ACHN (cell line): Measurements from ENCODE around the gene RAB11FIP5.
"Not testable (repeated sequence)": the region's sequence is repeated elsewhere in the genome, so short reads cannot be mapped to it uniquely, and the experiment has no call there.

Experiments
- DNase-seq: peaks from one replicate; pipeline ENCODE4 v3.0.0-alpha.2; 2015
- in situ Hi-C: cut with HindIII; loops from 2 replicates; pipeline ENCODE4 v1.10.0; 2017; ENCODE audit warnings: low sequenced_read_pairs, low pct_ligation_motif_present, low pct_unique_long_range_greater_than_20kb

Gene RAB11FIP5

GRCh38 chr2:73074110-73075069, 38.4 kb downstream of the RAB11FIP5 start:
- in situ Hi-C loops, result no loop called here
- DNase-seq, result no peak

DNA sequence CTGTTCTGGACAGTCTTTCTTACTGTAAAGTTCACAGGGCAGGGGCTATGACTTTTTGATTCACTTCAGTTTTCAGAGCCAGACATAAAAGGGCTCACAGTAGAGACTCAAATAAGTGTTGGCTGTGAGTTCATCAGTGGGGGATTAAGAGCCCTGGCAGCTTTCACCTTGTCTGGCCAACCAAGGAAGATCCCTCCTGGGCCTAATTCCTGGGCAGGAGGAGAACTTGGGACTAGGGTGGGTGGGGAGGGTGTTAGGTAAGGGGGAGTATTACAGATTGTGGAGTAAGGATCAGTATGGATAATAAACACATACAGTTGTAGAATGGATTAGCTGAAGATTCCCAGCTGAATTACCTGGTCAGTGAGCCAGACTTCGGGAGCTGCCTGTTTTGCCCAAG, 40.3 kb downstream of the RAB11FIP5 start:
- in situ Hi-C loops, result no loop called here
- no peak for DNase-seq

GRCh38 chr2:73072129-73072395, 40.7 kb downstream of the RAB11FIP5 start:
- no peak for DNase-seq

DNA sequence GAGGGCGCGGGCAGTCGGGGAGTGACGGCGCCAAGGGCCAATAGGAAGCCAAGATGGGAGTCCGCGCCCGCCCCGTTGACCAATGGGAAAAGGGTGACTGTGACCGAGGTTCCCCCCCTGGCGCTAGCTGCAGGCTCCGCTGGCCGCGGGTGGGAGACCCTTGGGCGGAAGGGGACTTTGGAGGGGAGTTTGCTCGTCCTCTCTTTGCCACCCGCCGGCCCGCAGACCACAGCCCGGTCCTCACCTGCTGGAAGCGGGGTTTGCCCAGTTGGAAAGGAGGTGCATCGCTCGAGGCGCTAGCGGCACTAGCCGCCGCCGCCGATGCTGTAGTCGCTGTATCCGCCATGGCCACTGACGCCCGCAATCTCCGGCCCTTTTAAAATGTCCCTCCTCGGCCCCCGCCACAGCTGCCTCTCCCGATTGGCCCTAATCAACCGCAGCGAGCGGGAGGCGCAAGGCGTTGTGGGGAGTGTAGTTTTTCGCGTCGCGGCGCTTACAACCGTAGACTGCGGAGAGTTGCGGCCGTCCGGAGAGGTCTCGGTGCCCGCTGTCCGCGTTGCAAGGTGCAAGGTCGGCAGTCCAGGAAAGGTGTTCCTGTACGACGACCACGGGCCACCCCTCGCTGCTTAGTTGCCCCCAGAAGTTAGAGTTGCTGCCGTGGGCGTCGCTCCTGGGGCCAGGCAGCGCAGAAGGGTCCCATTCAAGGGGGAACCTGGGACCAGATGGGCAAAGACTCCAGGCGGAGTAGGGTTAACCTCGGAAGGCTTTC, 41.2 kb downstream of the RAB11FIP5 start, which contains the start of gene SFXN5:
TSS of gene SFXN5 (minus strand) at position 353 of the 769 bp plus-strand sequence. CDS start at position 346, 7 bp downstream.
- in situ Hi-C loops, result no loop called here

More at GRCh38 chr2:73072129-73072395, 40.7 kb downstream of the RAB11FIP5 start:
- in situ Hi-C loops, result no loop called here

DNA sequence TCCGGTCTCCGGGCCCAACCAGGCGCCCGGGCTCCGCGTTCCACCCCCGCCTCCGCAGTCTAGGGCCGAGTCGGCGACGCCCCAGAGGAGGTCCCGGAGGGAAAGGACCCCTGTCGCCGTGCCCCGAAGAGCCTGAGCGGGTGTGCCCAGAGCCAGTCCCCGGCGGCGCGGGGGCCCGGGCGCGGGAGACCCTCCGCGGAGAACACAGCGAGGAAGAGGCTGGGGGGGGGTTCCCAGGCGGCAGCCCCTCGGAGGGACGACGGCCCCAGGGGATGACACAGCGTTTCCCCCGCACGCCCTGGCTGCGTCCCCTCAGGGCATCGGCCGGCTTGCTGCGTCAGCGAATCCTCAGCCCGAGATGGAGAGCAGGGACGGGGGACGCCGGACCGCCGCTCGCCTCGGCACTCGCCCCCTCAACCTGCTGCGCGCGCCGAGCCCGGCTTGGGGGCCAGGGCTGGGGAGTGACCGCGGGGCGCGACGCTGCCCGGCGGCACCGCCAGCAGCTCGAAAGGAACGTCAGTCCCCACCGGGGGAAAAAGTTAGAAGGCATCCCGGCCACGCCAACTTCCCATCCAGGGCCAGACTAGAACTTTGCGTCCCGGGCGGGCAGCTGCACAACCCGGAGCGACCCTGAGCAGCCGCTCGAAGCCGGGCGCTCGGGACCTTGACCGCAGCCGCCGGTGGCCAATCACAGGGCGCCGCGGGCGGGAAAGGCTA, 41.9 kb downstream of the RAB11FIP5 start:
- in situ Hi-C loops, result no loop called here
- no peak for DNase-seq

More for the DNA sequence above, 41.2 kb downstream of the RAB11FIP5 start, which contains the start of gene SFXN5:
- peak; percentile 97 for DNase-seq

GRCh38 chr2:73069855-73070642, 42.7 kb downstream of the RAB11FIP5 start:
- DNase-seq, result peak; percentile 20
- in situ Hi-C loops, result no loop called here

GRCh38 chr2:73069041-73069854, 43.5 kb downstream of the RAB11FIP5 start:
- in situ Hi-C loops, result no loop called here
- DNase-seq, result no peak

GRCh38 chr2:73068147-73068546, 44.6 kb downstream of the RAB11FIP5 start:
- no peak for DNase-seq
- in situ Hi-C loops, result no loop called here

DNA sequence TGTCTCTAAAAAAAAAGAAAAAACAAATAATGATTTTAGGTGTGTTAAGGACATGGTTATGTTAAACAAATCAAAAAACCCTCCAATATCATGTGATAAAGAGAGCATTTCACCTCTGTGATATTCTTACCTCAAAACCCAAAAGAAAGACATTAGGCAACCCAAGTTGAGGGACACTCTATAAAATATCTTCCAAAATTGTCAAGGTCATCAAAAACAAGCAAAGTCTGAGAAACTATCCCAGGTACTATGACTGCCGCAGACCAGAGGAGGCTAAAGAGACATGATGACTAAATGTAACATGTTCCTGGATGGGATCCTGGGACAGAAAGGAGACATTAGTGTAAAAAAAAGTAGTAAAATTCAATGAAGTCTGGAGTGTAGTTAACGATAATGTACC, 45.7 kb downstream of the RAB11FIP5 start:
- no peak for DNase-seq
- in situ Hi-C loops, result no loop called here

GRCh38 chr2:73065070-73065469, 47.7 kb downstream of the RAB11FIP5 start:
- in situ Hi-C loops, DNase-seq: not testable (repeated sequence)

DNA sequence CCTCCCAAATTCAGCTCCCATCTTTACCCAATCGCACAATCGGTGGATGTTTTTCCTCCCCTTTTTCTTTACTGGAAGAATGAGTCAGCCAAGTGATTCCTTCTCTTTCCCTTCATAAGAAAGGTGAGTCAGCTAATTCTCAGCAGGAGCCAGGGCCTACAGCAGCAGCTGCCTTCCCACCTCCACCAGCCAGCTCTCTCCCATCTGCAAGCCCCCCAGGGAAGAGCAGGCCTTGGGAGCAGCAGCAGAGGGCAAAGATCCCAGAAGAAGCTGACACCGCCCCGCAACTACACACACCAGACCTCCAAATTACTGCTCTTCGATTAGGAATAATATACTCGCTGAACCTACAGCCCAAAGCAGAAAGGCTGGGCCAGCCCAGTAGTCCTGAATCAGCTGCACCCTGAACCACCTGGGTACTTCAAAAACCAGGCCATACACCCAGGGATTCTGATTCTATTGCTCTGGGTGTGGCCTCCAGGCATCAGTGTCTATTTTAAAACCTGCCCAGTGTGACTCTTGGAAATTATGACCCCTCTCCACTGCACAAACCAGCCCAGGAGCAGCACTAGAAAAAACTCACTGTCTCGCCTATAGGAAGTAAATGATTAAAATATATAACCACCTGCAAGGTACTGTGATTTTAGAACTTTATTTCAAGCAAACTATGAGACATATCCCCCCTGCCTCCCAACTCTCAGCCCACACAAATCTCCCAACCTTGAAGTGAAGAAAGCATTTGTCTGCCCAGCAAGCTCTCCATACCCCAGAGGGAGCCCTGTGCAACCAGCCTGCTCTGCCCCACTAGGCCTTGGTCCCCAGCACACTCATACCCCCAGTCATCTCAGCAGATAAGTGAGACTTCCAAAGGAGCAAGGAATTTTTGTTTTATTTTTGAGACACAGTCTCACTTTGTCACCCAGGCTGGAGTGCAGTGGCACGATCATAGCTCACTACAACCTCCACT, 48.6 kb downstream of the RAB11FIP5 start:
- in situ Hi-C loops, result no loop called here
- peak; percentile 88 for DNase-seq

DNA sequence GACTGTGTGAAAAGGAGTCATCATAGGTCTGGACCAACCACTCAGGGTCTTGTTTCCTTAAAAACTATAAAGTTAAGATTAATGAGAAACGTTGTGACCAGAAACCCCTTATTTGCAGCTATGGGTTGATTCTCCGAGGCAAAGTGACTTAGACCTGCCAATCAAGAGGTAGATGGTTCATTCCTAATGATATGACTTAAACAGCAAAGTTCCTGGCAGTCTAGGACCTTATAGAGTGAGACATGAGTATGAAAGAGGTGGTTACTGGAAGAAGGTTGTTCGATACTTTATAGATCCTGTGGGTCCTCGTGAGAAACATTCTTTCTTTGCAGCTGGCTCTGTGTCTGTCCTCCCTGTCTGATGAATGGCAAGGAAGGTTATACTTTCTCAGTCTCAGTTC, 49.3 kb downstream of the RAB11FIP5 start:
- DNase-seq, result no peak
- in situ Hi-C loops, result no loop called here

GRCh38 chr2:73059106-73059505, 53.6 kb downstream of the RAB11FIP5 start:
- DNase-seq, result no peak
- in situ Hi-C loops, result no loop called here

DNA sequence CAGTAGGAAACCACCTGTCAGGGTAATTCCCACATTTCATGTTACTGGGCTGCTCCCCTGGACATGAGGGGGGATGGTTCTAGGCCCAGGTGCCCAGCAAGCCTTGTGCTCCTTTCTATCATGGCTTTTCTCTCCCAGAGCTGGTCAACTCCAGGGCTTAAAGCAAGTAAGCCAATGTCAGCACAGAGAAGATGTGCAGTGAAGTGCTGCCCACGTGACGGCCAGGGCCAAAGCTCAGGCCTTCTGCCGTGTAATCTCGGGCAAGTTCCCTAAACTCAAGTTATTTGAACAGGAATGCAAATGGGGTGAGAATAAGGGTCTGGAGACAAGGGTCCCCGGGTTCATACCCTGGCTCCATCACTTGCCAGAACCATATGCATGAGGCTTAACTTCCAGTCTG, 57.8 kb downstream of the RAB11FIP5 start:
- DNase-seq, result no peak
- in situ Hi-C loops, result no loop called here

- in situ Hi-C loops, result no loop called here
- no peak for DNase-seq
These were observed 59.2 kb downstream of the RAB11FIP5 start for GRCh38 chr2:73053316-73054114.

GRCh38 chr2:73050121-73050545, 62.6 kb downstream of the RAB11FIP5 start:
- in situ Hi-C loops, result no loop called here
- no peak for DNase-seq
